Prostate gland (tissue), 2 donors: ENCODE results near the gene DKC1. TPM values are rescaled to one million over a fixed set of nuclear protein-coding genes. Genes with fewer than 3 reads are reported as not detected.
A peak's percentile ranks its signal among the peaks of the same experiment; 100 is the strongest.

Experiments
- DNase-seq: peaks from one replicate; pipeline ENCODE4 v3.0.0-alpha.2; 2019; ENCODE audit warnings: low spot score
- H3K27ac ChIP-seq, 2 donors: fragments of 200-600 bp; sonication (generic); 2 replicates each; pipeline ENCODE4 v1.5.1; 2017 to 2019
- H3K27me3 ChIP-seq: fragments of 200-600 bp; sonication (generic); replicated peaks from 2 replicates; pipeline ENCODE4 v1.5.1; 2019; ENCODE audit not compliant: insufficient read depth
- H3K36me3 ChIP-seq, 2 donors: fragments of 200-600 bp; sonication (generic); 1 replicate in 1 of 2; 2 replicates in 1 of 2; pipeline versions ENCODE4 v1.5.1 to v1.8.1; 2017 to 2019
- H3K4me1 ChIP-seq: fragments of 200-600 bp; sonication (generic); replicated peaks from 2 replicates; pipeline ENCODE4 v1.5.1; 2019
- H3K4me3 ChIP-seq, 2 donors: fragments of 200-600 bp; sonication (generic); 2 replicates each; pipeline ENCODE4 v1.5.1; 2017 to 2019
- H3K9me3 ChIP-seq: fragments of 200-600 bp; sonication (generic); 2 replicates; pipeline ENCODE4 v1.5.1; 2017
- POLR2A ChIP-seq: fragments of 450-650 bp; IDR thresholded peaks from one replicate; pipeline ENCODE4 v1.6.1; 2016; ENCODE audit warnings: antibody characterized with exemption, mild to moderate bottlenecking
- POLR2AphosphoS5 ChIP-seq: sonication (generic); formaldehyde crosslinking; IDR thresholded peaks from one replicate; pipeline ENCODE4 v1.6.1; 2017; ENCODE audit warnings: antibody characterized with exemption
- WGBS: methylation state at CpG from one replicate; pipeline ENCODE4 v1.1.5; 2018; 5-methylcytosine and 5-hydroxymethylcytosine counted together
- intact Hi-C: fragments of 100-400 bp; cut with DNase I; formaldehyde crosslinking; loops from one replicate; pipeline ENCODE4 v1.14.2; 2022
- total RNA-seq, 2 donors: library from RNA; depleted of rRNA; stranded (reverse); fragments of >200 nt; gene quantifications; one replicate each; pipeline ENCODE4 v1.1.0, GENCODE V29; 2016
- TF ChIP-seq, protein P1 (sequence below), 4 experiments: fragments of 200-600 bp in 2 of 4; fragments of 450-650 bp in 2 of 4; sonication (generic) in 2 of 4; IDR thresholded peaks; 1 replicate in 3 of 4; 2 replicates in 1 of 4; pipeline ENCODE4 v1.5.1; 2016 to 2019; ENCODE audit warnings: antibody characterized with exemption in 4 of 4, mild to moderate bottlenecking in 2 of 4, moderate library complexity in 2 of 4

Gene DKC1
- total RNA-seq, 2 donors from 2014 or later: 22.6 to 58.2 TPM

DNA sequence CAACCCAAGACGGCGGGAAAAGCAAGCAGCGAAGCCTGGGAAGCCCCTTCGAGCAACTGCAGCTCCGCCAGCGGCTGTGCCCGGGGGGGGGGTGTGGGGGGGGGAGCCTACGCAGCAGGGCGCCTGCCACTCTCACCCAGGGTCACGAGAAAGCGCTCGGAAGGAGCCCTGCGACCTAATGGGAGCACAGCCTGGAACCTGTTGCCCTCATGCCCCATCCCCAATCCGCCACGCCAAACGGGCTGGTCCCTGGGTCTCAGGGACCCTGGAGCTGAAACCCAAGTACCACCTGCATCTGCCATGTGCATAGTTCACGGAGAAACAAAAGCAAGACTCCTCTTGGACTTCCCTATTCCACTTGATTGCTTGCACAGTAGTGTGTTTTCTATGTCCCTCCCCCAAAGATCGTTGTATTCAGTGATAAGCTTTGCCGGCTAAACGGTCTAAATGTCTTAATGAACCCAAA, 11.4 kb upstream of the DKC1 start:
- H3K4me1 ChIP-seq: no peaks in the 10 kb centered on the region
- DNase-seq: no peak
- TF ChIP-seq POLR2AphosphoS5 (no peak), POLR2A (no peak)
- TF ChIP-seq, protein P1, sequence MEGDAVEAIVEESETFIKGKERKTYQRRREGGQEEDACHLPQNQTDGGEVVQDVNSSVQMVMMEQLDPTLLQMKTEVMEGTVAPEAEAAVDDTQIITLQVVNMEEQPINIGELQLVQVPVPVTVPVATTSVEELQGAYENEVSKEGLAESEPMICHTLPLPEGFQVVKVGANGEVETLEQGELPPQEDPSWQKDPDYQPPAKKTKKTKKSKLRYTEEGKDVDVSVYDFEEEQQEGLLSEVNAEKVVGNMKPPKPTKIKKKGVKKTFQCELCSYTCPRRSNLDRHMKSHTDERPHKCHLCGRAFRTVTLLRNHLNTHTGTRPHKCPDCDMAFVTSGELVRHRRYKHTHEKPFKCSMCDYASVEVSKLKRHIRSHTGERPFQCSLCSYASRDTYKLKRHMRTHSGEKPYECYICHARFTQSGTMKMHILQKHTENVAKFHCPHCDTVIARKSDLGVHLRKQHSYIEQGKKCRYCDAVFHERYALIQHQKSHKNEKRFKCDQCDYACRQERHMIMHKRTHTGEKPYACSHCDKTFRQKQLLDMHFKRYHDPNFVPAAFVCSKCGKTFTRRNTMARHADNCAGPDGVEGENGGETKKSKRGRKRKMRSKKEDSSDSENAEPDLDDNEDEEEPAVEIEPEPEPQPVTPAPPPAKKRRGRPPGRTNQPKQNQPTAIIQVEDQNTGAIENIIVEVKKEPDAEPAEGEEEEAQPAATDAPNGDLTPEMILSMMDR (IDR thresholded peaks at IDR 0.05): no peak
- WGBS: 29% methylated on average over 12 of the region's 20 CpGs
- no peaks in the 10 kb centered on the region for H3K36me3 ChIP-seq
- intact Hi-C loops: no loop called here
- no peaks in the 10 kb centered on the region for H3K9me3 ChIP-seq
- no peaks in the 10 kb centered on the region for H3K27me3 ChIP-seq
- peak overlapping the region; percentile 27 to 32 for H3K4me3 ChIP-seq
- H3K27ac ChIP-seq: no peak overlapping the region

DNA sequence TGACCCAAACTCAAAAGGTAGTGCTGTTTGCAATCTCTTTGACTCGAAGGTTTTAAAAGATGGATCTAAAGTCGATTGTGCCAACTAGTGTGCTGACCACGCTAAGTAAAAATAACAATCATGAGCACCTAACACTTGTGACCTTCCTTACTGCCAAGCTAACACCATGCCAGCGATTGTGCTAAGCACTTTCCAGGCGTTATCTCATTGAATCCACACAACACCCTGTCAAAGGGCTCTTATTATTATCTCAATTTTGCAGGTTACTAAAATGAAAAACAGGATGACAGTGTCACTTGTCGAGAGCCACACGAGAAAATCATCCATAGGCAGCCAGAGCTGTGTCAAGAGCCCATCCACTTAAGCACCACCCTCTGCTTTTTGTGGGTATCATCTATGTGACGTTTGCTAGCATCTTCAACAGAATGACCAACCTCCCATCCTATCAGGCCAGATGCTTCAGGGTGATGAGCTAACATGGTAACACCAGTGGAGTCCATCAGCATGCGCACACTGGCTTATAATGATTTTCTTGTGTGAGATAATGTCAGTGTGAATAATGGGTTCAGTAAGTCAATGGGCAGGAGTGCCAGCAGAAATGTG, 10.9 kb upstream of the DKC1 start:
- Histone ChIP-seq H3K36me3 (no peaks in the 10 kb centered on the region), H3K27me3 (no peaks in the 10 kb centered on the region), H3K27ac (no peak overlapping the region), H3K4me1 (no peaks in the 10 kb centered on the region), H3K4me3 (no peak overlapping the region), H3K9me3 (no peaks in the 10 kb centered on the region)
- intact Hi-C loops: no loop called here
- no peak for DNase-seq
- WGBS: 90% methylated on average over 9 of the region's 9 CpGs
- TF ChIP-seq POLR2AphosphoS5 (no peak), POLR2A (no peak)
- TF ChIP-seq, protein P1 (IDR thresholded peaks at IDR 0.05): no peak

DNA sequence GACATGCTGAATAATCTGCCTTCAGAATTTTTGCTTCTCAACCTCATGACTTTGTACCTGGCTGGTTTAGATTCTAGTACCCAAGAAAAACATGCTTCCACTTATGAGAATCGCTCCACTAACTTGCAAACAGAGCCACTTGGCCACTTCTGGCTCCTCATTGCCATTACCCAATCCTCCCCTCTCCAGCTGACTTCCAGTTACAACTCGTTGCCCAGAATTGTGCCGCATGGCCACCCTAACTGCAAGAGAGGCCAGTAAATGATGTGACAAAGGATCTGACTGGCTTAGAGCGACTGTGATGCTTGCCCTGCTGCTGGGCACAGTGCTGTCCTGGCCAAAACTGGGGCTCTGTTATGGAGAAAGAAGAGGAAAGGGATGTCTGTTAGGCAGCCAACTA, 4.0 kb upstream of the DKC1 start:
- Histone ChIP-seq H3K4me1 (no peaks in the 10 kb centered on the region), H3K27me3 (no peaks in the 10 kb centered on the region), H3K36me3 (no peaks in the 10 kb centered on the region), H3K4me3 (no peak overlapping the region), H3K27ac (no peak overlapping the region), H3K9me3 (no peaks in the 10 kb centered on the region)
- DNase-seq: no peak
- intact Hi-C loops: no loop called here
- WGBS: 89% methylated on average over 4 of the region's 4 CpGs
- TF ChIP-seq POLR2A (no peak), POLR2AphosphoS5 (no peak)
- TF ChIP-seq, protein P1 (IDR thresholded peaks at IDR 0.05): no peak

DNA sequence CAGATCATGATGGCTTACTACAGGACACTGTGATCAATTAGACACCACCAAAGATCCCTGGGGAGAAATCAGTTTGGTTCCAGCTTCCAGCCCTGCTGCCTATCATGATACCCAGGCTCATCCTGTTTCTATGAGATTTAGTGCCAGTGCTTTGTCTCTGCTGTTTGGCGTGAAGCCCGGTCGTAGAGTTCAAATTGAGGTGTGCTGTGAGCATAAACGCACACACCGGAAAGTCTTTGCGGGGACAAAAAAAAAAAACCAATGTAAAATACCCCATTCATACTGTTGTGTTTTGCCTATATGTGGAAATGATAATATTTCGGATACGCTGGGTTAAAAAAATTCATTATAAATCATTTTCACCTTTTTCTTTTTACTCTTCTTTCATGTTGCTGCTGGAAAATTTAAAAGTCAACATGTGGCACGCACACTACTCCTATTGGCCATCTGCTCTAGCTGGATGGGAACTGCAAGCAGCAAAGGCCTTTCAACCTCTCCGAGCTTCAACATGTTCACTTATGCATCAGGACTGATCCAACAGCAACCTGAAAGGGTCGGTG, 607 bp upstream of the DKC1 start:
- intact Hi-C loops: no loop called here
- Histone ChIP-seq H3K4me3 (peak overlapping the region; percentile 49 to 53), H3K9me3 (no peaks in the 10 kb centered on the region), H3K27ac (peak overlapping the region; percentile 64 to 69), H3K27me3 (no peaks in the 10 kb centered on the region), H3K36me3 (no peaks in the 10 kb centered on the region), H3K4me1 (no peaks in the 10 kb centered on the region)
- TF ChIP-seq, protein P1 (IDR thresholded peaks at IDR 0.05): peak in 1 of 4 experiments; percentile 4
- no peak for TF ChIP-seq POLR2A
- peak; percentile 19 for DNase-seq
- 4% methylated on average over 11 of the region's 11 CpGs for WGBS

DNA sequence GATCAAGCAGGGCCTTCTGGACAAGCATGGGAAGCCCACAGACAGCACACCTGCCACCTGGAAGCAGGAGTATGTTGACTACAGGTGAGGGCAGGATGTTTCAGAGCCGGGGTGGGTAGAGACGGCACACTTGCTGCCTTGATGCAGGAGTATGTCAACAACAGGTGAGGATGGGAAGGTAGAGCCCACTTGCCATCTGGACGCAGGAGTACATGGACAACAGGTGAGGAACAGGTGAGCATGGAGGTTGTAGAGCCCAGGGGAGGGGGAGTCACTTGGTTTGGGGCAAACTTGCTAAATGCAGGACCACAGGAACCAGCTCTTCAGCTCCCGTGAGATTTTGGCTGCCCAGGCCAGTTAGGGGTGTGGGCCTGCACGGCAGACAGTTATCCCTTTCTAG, 12.0 kb downstream of the DKC1 start:
- no peaks in the 10 kb centered on the region for H3K27me3 ChIP-seq
- WGBS: 81% methylated on average over 5 of the region's 5 CpGs
- no peak overlapping the region for H3K27ac ChIP-seq
- DNase-seq: no peak
- H3K9me3 ChIP-seq: no peaks in the 10 kb centered on the region
- TF ChIP-seq POLR2A: no peak
- TF ChIP-seq, protein P1 (IDR thresholded peaks at IDR 0.05): no peak
- H3K4me3 ChIP-seq: no peak overlapping the region
- intact Hi-C loops: no loop called here
- no peaks in the 10 kb centered on the region for H3K36me3 ChIP-seq
- no peaks in the 10 kb centered on the region for H3K4me1 ChIP-seq
